Epithelial cell of proximal tubule (primary cell): ENCODE data around the gene FTO. TPM values are rescaled to one million over a fixed set of nuclear protein-coding genes. Genes with fewer than 3 reads are reported as not detected.

Experiments
- DNase-seq: peaks from one replicate; pipeline ENCODE4 v3.0.0-alpha.2; 2011; ENCODE audit warnings: low read depth
- H3K4me3 ChIP-seq: 2 replicates; pipeline ENCODE4 v1.5.1; 2011; ENCODE audit warnings: low read depth, mild to moderate bottlenecking, low read length
- total RNA-seq: library from RNA; depleted of rRNA; stranded (reverse); fragments of >200 nt; gene quantifications from 2 replicates; pipeline ENCODE4 v1.2.3, GENCODE V29; 2015
- TF ChIP-seq, protein P1 (sequence below): conservative IDR thresholded peaks from 2 replicates; pipeline ENCODE4 v1.5.1; 2012; ENCODE audit warnings: low read depth, mild to moderate bottlenecking, low read length

Gene FTO
- total RNA-seq, 1 donor from 2014 or later, result 62.7 TPM

DNA sequence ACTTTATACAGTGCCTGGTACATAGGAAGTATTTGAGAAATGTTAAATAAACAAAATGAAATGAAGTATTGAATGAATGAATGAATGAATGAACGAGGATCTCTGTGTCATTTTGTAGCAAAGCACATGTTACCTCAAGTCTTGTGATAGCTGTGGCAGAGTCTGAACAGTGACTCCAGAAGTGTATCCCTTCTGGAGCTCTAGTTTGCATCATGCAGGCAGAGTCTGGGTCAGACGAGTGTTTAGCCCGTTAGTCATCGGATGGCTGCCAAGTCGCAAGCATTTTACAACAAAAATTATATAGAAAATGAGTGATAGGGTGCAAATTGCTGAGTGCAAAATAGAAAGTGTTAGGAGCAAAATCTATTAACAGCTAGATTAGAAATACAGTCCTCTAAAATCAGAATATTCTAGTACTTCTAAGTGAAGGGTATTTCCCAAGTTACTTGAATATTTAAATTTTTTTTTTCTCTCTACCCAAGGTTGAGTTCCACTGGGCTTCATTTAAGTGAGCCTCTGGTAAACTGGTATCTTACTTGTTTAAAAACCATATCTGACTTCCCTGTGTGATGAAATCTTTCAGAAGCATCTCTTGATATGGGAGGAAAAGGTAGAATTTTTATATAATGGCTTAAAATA, 113.3 kb downstream of the FTO start:
- H3K4me3 ChIP-seq, result no peak overlapping the region
- DNase-seq, result peak; percentile 74
- TF ChIP-seq, protein P1, sequence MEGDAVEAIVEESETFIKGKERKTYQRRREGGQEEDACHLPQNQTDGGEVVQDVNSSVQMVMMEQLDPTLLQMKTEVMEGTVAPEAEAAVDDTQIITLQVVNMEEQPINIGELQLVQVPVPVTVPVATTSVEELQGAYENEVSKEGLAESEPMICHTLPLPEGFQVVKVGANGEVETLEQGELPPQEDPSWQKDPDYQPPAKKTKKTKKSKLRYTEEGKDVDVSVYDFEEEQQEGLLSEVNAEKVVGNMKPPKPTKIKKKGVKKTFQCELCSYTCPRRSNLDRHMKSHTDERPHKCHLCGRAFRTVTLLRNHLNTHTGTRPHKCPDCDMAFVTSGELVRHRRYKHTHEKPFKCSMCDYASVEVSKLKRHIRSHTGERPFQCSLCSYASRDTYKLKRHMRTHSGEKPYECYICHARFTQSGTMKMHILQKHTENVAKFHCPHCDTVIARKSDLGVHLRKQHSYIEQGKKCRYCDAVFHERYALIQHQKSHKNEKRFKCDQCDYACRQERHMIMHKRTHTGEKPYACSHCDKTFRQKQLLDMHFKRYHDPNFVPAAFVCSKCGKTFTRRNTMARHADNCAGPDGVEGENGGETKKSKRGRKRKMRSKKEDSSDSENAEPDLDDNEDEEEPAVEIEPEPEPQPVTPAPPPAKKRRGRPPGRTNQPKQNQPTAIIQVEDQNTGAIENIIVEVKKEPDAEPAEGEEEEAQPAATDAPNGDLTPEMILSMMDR, result no peak

DNA sequence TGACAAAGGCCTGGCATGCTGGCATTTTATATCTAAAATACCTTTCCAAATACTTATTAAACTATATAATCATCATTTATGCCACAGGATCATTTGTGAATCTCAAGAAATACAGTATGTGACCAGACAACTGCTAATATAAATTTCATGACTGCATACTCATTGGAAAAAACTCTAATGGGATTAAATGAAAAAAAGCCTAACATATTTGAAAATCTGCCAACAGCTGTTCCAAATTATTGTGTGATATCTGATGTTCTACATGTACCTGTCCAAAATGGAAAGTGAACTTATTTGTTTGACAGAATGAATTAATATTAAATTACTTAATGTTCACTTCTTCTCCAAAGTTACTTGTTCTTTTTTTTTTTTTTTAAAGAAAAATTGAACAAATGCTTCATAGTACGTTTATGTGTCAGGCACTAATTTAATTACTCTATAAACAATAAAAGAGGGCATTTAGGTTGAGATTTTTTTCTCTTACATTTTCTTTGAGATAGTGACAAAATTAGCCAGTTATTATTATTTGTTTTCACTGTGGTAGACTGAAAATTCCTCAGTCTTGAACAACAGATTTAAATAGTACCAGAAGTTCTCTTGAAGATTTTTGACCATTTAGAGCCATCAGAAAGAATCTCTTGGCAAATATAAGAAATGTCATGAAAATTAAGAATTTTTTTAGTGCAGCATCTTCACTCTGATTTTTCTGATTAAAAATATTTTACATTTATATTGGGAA, 114.0 kb downstream of the FTO start:
- TF ChIP-seq, protein P1, result no peak
- no peak for DNase-seq
- H3K4me3 ChIP-seq, result no peak overlapping the region

DNA sequence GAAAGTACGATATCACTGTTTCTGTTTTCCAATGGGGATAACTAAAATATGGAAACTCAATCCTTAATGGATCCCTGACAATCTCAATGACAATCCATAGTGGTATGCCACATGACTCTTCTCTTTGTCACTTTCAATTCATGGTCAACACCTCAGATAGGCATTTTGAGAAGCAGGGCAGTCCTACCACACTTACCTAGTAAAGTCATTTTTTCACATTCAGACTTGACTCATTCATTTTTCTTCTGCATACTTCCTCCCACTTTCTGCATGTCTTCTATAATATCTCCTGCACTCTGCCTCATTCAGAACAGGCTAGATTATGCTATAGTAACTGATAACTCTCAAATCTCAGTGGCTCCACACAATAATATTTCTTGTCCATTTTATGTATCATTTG, 117.5 kb downstream of the FTO start:
- H3K4me3 ChIP-seq, result no peak overlapping the region
- TF ChIP-seq, protein P1, result no peak
- no peak for DNase-seq

DNA sequence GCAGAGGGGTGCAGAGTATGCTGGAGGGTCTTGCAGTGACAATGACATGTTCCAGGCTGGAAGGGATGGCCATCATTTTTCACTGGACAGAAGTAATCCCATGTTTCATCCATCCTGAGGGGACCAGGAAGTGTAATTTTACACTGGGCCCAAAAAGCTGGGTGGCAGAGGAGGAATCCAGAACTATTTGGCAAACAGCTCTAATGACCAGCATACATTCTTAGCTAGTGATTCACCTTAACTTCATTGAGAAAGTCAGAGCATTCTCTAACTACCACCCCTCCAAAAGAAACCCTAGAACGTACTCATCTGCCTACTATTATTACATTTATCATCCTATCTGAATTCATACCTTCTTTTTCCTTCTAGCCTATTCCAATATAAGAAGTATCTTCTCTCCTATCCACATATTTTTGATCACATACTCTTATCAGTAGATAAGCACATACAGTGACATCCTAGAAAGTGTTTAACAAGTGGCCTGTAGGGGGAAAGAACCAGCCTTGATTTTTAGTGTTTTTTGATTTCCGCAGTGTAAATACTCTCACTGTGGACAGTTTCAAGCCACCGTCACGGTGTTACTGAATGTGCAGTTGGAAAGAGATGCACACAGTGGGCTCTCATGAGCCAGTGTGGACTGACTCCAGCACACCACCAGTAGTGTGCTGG, 118.1 kb downstream of the FTO start:
- TF ChIP-seq, protein P1, result peak; percentile 29
- no peak overlapping the region for H3K4me3 ChIP-seq
- DNase-seq, result peak; percentile 23

DNA sequence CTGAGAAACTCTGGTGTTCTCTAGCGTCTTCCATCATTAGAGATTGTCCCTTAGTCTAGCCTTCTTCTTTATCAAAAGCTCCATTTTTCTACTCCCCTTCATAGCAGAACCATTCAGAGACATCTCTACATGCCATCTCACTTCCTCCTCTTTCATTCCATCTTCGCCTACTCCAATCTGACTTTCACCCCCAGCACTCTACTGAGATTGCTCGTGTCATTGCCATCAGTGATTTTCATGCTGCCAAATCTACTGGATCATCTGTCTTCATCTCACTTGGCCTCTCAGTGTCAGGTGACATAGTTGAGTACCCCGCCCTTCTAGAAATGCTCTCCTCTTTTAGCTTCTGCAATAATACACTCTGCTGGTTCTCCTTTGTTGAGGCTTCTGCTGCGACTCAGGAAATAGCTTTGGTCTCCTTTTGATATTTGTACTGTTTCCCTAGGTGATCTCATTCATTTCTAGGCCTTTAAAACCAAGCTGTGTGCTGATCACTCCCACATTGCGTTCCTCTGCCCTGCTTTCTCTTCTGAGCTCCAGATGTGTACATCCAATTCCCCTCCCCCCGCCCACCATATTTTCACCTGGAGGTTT, 119.1 kb downstream of the FTO start:
- DNase-seq, result no peak
- H3K4me3 ChIP-seq, result no peak overlapping the region
- TF ChIP-seq, protein P1, result no peak

DNA sequence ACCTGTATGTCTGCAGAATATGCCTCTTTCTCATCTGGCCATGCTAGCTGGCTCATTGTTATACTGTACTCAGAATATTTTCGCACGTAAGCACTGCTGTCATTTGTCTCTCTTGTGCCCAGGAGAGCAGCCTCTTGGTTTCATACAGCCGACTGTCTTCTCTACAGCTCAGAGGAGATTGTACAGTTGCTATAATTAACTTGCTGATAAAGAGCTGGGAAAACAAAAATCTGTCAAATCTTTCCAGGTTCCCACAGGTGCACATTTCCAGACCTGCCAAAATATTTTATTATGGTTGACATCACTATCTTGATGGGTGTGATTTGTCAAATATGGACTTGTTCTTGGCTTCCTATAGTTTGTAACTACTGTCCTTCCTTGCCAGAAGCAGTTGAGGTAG, 122.7 kb downstream of the FTO start:
- no peak overlapping the region for H3K4me3 ChIP-seq
- no peak for DNase-seq
- TF ChIP-seq, protein P1, result no peak
